GM11168 (cell line): Measurements from ENCODE around the gene TEKT3.

Experiments
- in situ Hi-C: fragments of 300-500 bp; cut with MboI; formaldehyde crosslinking; loops from one replicate; pipeline ENCODE4 v1.12.0; 2022; ENCODE audit warnings: low sequenced_read_pairs; ENCODE audit not compliant: unreplicated experiment

Gene TEKT3

GRCh38 chr17:15303268-15303667, 38.1 kb downstream of the TEKT3 start:
- in situ Hi-C loops: no loop called here

- in situ Hi-C loops: no loop called here
Measured at GRCh38 chr17:15301845-15302244, 39.6 kb downstream of the TEKT3 start.

- in situ Hi-C loops: no loop called here
Measured at GRCh38 chr17:15298176-15298575, 43.2 kb downstream of the TEKT3 start.

GRCh38 chr17:15293558-15293957, 47.8 kb downstream of the TEKT3 start:
- in situ Hi-C loops: no loop called here

GRCh38 chr17:15291674-15292361, 49.6 kb downstream of the TEKT3 start:
- in situ Hi-C loops: no loop called here

GRCh38 chr17:15290605-15291004, 50.8 kb downstream of the TEKT3 start:
- in situ Hi-C loops: no loop called here

GRCh38 chr17:15289285-15290183, 51.9 kb downstream of the TEKT3 start:
- in situ Hi-C loops: no loop called here

- in situ Hi-C loops: no loop called here
Measured at GRCh38 chr17:15288859-15289258, 52.5 kb downstream of the TEKT3 start.

GRCh38 chr17:15287538-15288267, 53.7 kb downstream of the TEKT3 start:
- in situ Hi-C loops: no loop called here

GRCh38 chr17:15285466-15285865, 55.9 kb downstream of the TEKT3 start:
- in situ Hi-C loops: no loop called here

- in situ Hi-C loops: no loop called here
Measured at GRCh38 chr17:15284537-15284936, 56.9 kb downstream of the TEKT3 start.

- in situ Hi-C loops: no loop called here
Measured at GRCh38 chr17:15284107-15284506, 57.3 kb downstream of the TEKT3 start.

- in situ Hi-C loops: no loop called here
Measured at GRCh38 chr17:15281909-15282308, 59.5 kb downstream of the TEKT3 start.

- in situ Hi-C loops: no loop called here
Measured at GRCh38 chr17:15278924-15279477, 62.4 kb downstream of the TEKT3 start.

GRCh38 chr17:15278380-15278779, 63.0 kb downstream of the TEKT3 start:
- in situ Hi-C loops: no loop called here

- in situ Hi-C loops: loop anchor here (25.0 kb wide), 1 partner anchor 713 kb away; the partner anchor contains the start of genes TTC19 and ZSWIM7
Measured at GRCh38 chr17:15274017-15274416, 67.4 kb downstream of the TEKT3 start.

- in situ Hi-C loops: loop anchor here (25.0 kb wide), 1 partner anchor 714 kb away; the partner anchor contains the start of genes TTC19 and ZSWIM7
Measured at GRCh38 chr17:15273141-15273793, 68.1 kb downstream of the TEKT3 start.

GRCh38 chr17:15271741-15272140, 69.7 kb downstream of the TEKT3 start:
- in situ Hi-C loops: loop anchor here (25.0 kb wide), 1 partner anchor 716 kb away; the partner anchor contains the start of genes TTC19 and ZSWIM7

- in situ Hi-C loops: loop anchor here (25.0 kb wide), 1 partner anchor 716 kb away; the partner anchor contains the start of genes TTC19 and ZSWIM7
Measured at GRCh38 chr17:15270628-15271381, 70.6 kb downstream of the TEKT3 start.
